Inferior parietal cortex (tissue), 1 donor: ENCODE data around the gene CNR2.
"Not testable (repeated sequence)": the region's sequence is repeated elsewhere in the genome, so short reads cannot be mapped to it uniquely, and the experiment has no call there.

Source experiments
- DNase-seq: peaks from one replicate; pipeline ENCODE4 v3.0.0-alpha.2; 2016; ENCODE audit errors: extremely low spot score

Gene CNR2

DNA sequence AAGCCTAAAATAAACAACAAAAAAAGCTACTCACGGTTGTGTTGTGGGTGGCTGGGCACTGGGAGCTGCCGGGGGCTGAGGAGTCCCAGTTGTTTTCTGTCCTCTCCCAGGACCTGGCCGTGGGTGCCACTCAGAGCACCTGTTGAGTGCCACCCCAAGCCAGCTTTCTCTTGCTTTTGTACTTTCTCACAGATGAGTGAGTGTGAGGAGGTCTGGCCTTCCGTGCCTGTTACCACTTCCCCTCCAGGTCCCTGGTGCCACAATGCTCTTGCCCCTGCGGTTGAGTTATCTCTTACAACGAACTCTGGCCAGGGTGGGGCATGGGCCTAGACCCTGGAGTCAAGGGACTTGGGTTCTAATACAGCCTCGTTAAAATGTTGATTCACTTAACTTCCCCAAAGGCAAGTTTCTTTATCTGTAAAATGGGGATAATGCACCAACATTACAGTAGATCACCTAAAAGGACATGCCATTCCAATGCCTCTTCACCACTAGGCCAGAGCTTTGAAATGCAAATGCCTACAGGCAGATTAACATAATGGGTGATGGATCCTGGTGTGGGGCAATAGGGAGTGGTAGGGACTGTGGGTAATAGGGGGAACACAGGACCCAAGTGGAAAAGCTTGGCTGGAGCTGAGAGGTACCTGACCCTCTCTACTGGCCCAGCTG lies at the start of gene CNR2:
CNR2 (minus strand) TSS at position 151 of the 669 bp plus-strand sequence. CDS start 37,745 bp downstream, outside the sequence.
- no peak for DNase-seq

DNA sequence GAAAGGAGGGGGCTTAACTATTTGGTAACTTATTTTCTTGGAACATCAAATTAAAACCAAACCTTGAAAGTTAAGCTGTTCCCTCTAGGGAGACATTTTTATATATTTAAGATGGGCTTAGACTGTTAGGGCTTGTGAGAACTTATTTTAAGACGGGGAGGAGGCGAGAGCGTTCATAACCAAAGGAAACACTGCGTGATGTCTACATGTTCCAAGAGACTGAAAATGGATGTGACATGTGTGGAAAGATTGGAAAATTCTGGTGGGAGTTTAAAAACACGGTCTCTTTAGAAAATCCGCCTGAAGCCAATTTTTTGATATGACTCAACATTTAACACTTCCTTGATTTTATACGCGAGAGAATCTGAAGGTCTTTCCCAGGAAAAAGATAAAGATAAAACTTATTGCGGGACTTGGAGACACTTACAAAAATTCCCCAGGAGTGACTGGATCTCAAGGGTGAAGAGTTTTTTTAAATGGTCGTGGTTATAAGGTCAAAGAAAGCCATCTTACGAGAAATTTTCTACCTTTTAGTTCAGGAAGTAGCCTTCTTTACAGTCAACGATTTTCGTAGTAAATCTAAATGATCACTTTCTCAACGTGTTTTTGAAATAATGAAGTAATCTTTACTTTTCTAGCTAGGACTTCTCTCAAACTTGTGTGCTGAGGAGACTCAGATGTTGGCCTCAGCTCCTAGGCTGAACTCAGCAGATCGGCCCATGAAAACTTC lies 47.3 kb upstream of the CNR2 start:
- DNase-seq, result peak; percentile 64

GRCh38 chr1:23959461-23960290 lies 46.5 kb upstream of the CNR2 start, which contains the start of gene PNRC2:
PNRC2 (plus strand) TSS chr1:23959828; CDS start chr1:23961458, 1,630 bp downstream.
- peak; percentile 96 for DNase-seq

DNA sequence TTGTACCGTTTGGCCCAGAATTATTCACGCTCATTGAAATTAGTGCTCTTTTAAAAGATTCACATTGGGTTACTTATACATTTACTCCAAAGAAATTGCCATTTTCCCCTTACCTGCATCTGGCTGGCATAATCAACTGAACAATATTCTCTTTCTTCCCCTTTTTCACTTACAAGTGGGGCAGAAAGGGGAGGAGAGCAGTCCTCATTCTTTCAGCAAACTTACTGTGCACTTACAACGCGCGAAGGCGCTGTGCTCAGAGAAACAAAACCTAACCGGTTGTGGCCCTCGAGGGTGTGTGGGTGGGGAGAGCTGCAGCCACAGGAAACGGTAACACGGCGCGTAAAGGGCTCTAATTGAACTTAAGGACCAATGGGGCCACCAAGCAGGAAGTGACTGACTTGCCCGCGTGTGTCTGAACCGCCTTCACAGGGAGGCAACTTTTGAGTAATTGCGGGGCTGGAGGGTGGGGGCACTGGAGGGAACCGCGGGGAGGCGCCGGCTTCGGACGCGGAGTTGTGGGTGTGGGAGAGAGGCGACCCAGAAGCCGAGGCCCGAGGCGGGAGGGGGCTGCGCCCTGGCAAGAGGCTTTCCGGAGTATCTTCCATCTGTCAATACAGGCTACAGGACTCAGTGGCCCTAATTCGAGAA lies 45.8 kb upstream of the CNR2 start:
- DNase-seq, result peak; percentile 73

- DNase-seq, result not testable (repeated sequence)
Observed at GRCh38 chr1:23958040-23958809, 45.1 kb upstream of the CNR2 start.

GRCh38 chr1:23957096-23957495 lies 43.9 kb upstream of the CNR2 start:
- DNase-seq, result no peak

- no peak for DNase-seq
Observed at GRCh38 chr1:23953020-23953419, 39.9 kb upstream of the CNR2 start.

DNA sequence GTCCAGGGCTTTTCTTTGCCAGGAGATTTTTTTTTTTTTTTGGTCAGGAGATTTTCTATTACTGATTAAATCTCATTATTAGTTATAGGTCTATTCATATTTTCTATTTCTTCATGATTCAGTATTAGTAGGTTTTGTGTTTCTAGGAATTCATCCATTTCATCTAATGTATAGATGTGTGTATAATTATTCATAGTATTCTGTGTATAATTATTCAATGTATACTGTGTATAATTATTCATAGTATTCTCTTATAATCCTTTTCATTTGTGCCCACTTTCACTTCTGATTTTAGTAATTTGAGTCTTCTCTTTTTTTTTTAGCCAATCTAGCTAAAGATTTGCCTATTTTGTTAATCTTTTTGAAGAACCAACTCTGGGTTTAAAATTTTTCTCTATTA lies 34.2 kb upstream of the CNR2 start:
- DNase-seq, result no peak

DNA sequence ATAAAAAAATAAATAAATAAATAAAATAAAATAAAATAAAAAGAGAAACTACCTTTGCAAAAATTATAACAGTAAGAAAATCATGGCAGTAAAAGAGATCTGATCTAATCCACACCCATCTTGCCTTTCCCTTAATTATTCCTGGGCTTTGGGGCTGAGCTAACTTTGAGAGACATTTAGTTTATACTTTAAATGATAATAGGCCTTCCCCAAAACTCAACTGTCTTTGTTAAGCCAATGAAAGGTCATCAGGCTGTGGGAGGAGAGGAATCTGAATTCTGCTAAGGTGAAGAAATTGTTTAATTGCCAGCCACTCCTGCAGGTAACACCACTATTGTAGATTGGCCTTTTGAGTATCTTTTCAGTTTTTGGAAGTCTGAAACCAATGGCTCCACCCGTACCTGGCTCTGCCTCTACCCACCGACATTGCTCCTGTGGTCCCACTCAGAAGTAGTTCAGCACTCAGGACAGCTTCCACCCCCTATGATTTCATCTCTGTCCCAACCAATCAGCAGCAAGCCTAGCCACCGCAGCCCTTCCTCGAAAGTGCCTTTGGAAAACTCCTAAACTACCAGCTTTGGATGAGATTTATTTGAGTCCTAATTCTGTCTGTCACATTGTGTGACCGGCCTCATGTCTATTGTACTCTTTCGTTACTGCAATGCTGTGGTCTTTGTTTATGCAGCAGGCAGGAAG lies 23.5 kb upstream of the CNR2 start:
- no peak for DNase-seq

DNA sequence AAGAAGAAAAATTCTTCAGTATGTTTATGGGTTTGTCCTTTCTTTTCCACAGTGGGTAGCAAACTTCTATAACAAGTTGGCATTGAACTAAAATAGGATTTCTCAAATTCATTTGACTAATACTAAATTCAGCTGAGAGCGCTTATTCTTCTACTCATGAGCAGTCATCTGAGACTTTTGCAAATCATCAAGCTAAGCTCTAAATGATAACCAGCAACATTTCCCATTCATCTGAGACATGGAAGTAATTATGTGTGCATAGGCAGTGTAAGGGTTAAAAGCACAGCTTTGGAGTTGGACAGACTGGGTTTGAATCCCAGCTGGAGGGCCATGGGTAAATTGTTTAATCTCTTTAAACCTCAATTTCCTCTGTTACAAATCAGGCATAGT lies 18.3 kb upstream of the CNR2 start:
- no peak for DNase-seq

DNA sequence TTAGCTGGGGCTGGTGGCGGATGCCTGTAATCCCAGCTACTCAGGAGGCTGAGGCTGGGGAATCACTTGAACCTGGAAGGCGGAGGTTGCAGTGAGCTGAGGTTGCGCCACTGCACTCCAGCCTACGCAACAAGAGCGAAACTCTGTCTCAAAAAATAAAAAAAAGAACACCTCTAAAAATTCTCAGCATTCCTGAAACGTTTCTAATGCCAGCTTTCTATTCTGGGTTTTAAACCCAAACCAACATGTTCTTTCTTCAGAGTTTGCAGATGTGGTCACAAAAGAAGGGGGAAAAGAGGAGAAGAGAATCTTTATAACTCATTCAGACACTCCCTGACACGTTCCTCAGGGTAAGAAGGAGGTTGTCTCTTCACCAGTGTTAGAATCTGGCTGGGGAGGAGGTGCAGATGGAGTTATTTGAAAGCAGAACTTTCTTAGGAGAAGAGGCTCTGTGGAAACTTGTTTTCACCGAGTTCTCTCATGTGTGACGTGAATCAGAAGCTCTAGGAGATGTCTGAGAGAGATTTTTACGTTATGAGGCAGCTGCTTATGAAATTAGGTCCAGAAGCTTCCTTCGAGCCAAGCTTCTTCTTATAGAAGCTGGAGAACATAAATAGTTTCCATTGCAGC lies 17.8 kb upstream of the CNR2 start:
- no peak for DNase-seq

DNA sequence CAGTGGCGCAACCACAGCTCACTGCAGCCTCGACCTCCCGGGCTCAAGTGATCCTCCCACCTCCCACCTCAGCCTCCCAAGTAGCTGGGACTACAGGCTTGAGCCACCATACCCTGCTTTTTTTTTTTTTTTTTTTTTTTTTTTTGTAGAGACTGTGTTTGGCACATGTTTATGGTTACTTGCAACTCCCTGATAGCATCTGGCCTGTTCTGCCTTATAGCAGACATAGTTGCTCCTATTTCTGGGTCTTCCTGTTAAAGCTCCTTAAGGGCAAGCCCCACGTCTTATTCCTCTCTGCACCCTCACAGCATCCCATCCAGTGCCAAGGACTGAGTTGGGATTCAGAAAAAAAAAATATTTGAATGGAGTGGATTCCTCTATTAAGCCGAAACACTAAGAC lies 17.1 kb upstream of the CNR2 start:
- no peak for DNase-seq

DNA sequence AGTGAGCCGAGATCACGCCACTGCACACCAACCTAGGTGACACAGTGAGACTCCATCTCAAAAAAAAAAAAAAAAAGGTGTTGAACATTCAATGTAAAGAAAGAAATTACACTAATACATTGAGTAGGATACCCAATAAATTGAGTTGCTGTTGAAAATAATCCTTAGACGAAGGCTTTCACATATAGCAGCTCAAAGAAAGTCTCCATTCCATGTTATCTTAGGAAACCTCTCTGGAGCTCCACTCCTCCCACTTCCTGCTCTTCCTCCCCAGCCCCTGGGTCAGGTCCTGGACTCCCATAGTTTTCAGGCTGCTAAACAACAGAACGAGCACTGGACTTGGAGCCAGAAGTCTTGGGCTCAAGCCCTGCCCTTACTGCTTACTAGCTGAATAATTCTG lies 15.6 kb upstream of the CNR2 start:
- no peak for DNase-seq

DNA sequence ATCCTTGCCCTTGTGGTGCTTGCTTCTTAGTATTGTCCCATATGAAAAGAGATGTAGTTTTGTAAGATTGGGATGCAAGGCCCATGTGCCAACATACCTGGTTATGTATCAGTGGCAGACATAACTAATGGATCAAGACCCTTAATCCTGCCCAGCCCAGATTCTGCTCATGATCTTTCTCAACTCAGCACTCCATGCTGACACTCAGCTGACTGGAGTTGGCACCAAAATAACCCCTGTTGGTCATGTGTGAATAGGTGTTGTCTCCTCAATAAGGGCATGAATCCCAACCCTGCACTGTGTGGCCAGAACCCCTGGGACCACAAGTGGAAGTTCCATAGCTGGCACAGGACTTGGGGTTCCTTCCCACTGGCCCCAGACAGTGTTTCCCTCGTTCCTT lies 13.9 kb upstream of the CNR2 start:
- DNase-seq, result no peak

DNA sequence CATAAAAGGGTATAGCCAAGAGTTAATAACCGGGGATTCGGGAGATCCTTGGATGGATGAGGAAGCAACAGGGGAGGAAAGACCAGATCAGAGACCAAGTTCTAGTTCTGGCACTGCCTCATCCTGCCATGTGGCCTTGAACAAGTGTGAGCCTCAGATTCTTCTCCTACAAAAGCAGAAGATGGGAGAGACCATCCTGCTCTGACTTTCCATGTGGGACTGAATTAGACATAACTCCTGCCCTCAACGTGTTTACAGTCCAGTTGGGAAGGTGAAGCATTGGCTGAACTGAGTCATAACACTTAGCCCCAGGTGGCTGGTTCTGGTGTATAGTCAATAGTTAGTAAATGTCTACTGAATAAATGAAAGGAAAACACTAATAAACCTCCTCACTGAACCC lies 12.1 kb upstream of the CNR2 start:
- DNase-seq, result no peak

DNA sequence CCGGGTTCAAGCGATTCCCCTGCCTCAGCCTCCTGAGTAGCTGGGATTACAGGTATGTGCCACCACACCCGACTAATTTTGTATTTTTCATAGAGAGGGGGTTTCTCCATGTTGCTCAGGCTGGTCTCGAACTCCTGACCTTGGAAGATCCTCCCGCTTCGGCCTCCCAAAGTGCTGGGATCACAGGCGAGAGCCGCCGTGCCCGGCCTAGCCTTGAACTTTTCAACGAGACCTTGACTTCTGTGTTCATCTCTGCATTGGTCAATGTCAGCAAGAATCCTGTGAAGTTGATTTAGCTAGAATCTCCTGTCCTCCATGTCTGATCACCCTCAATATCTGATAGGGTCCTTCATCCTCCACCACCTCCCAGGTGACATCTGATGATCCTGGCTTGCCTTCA lies 11.4 kb upstream of the CNR2 start:
- no peak for DNase-seq

DNA sequence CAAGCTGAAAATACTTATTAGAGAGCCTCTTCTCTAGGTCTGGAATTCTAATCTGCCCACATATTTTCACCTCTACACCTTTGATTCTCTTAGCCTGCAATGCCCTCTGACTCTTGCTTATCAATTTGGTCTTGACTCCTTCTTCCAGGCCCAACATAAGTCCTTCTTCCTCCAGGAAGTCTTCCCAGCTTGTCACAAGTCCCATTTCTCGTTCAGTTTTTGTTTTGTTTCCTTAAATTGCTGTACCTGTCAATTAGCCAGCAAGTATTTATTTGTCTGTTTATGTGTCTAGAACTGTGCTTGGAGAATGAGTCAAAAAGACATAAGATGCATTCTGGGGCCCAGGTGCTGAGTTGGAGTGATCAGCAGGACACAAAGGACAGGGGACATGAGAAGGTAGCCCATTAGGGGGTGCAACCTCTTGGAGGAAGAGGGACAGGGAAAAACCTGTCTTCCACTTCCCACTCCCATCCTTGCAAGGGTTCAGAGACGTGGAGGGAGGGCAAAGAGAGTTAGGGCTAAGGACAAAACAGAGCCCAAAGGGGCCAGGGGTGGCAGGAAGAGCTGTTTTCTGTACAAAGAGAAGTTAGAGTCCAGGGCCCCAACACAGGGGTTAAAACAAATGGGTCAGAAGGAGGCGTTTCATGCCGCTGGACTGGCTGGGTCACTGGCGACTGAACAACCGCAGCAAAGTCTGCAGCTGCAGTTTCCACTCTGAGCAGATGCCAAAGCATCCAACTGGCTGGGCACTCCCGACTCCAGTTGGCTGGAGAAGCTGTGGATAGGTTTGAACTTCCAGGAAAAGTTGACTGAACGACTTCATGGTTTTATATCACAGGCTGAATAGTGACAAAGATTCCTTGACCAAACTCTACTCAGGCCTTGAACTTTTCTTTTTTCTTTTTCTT lies 10.7 kb upstream of the CNR2 start:
- DNase-seq, result no peak

DNA sequence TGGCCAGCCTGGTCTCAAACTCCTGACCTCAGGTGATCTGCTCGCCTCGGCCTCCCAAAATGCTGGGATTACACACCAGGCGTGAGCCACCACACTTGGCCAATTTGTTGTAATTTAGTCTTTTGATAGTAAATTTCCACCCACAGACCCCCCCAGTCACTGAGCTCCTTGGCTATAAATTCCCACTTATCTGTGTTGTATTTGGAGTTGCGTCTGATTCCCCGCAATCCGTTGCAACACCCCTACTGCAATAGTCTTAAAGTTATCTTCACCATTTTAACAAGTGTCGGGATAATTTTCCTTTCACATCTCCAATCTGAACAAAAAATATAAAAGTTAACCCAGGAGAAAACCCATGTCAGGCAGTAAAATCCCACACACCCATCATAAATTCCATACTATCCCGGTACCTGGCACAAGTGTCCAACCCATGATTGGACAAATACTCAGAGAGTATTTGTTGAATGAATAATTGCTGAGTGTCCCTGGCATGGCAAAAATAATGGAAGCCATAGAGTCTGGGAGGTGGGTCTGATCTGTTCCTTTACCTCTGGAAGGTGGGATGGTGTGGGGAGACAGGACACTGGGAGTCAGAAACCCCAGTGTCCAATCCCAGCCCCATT lies 9.3 kb upstream of the CNR2 start:
- DNase-seq, result no peak
